ENCODE measurements around the gene C5orf52.
"Not testable (repeated sequence)": the region's sequence is repeated elsewhere in the genome, so short reads cannot be mapped to it uniquely, and the experiment has no call there.

C5orf52 gene

DNA sequence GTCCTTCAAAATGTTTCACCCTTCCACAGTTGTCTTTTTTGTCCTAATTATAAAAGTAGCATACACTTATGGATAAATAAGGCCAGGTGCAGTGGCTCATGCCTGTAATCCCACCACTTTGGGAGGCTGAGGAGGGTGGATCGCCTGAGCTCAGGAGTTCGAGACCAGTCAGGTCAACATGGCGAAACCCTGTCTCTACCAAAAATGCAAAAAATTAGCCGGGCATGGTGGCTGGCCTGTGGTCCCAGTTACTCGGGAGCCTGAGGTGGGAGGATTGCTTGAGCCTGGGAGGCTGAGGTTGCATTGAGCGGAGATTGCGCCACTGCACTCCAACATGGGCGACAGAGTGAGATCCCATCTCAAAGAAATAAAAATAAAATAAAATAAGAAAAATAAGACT is 1.6 kb downstream of the C5orf52 start:
- Histone ChIP-seq H3K27ac (no peak overlapping the region), H3K4me3 (no peak overlapping the region)

DNA sequence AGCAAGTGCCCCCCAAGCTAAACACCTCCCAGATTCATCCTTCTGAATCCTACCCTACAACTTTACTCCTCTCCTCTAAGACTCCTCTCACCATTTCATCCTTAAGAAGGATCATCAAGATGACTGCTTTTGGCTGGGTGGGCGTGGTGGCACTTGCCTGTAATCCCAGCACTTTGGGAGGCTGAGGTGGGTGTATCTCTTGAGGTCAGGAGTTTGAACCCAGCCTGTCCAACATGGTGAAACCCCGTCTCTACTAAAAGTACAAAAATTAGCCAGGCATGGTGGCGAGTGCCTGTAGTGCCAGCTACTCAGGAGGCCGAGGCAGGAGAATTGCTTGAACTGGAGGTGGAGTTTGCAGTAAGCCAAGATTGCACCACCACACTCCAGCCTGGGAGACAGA is 3.0 kb downstream of the C5orf52 start:
- not testable (repeated sequence) for H3K4me3 ChIP-seq, H3K27ac ChIP-seq

DNA sequence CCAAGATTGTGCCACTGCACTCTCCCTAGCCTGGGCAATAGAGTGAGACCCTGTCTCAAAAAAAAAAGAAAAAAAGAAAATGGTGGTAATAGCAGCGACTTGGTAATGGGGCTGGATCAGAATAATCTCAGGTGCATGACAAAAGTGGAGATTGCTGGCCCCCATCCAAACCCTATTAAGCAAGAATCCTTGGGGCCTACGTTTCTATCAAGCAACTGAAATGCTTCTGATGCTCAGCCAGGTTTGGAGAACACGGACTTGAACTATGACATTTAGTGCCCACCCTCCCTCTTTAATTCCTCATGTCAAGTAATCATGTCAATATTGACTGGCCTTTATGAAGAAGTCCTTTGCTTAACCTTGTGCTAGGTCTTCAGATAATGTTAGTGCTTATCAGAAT is 6.6 kb downstream of the C5orf52 start:
- Histone ChIP-seq H3K27ac (no peak overlapping the region), H3K4me3 (no peak overlapping the region)

DNA sequence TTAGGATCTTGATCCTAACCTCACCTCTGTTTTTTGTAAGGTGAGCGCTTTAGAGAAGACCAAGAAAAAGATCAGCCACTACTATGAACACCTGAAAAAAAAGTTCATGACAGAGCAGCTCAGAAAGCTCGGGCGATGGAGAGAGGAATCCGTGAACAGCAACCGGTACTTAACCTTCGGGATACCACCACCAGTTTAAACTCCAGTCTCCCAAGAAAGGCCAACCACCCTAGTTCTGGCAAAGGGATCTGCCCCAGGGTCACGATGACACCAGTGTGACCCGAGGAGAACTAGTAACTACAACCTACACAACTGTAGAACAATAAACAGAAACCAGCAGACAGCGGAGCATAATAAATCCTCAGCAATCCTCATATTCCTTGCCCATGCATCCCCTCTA is 8.5 kb downstream of the C5orf52 start:
- H3K27ac ChIP-seq, result no peak overlapping the region
- no peak overlapping the region for H3K4me3 ChIP-seq

DNA sequence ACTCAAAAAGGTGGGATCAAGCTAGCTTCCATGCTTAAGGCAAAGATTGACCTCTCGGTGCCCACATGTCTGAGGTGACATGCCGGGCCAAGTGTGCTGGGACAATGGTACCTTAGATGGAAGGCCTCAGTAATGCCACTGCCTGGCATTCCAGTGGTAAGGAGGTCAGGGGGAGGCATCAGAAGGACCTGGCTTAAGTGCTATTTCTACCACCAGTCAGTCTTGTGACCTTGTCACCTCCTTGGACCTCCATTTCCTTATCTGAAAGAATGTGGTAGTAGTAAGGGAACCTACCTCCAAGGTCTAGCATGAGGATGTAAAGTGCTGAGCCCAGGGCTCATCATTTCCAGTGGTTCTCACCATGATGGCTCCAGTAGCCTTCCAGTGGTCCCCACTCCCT is 8.9 kb downstream of the C5orf52 start:
- Histone ChIP-seq H3K27ac (no peak overlapping the region), H3K4me3 (no peak overlapping the region)

DNA sequence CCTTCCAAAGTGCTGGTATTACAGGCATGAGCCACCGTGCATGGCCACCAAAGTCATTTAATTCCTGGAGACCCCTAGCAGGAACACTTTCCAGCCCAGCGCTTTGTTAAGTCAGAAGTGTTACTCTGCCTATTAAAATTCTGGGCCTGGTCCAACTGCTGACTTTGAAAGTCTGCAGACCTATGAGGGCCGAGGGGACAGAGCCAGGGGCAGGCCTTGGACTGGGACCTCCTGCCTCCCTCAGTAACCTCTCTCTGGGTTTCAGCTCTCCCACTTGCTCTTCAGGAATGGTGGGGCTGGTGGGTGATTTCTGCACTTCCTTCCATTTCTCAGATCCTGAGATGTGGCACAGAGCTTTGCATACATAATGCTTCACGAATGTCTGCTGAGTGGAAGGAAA is 9.7 kb downstream of the C5orf52 start:
- no peak overlapping the region for H3K27ac ChIP-seq
- no peak overlapping the region for H3K4me3 ChIP-seq

- no peak overlapping the region for H3K27ac ChIP-seq
- H3K4me3 ChIP-seq, result no peak overlapping the region
These were observed 10.9 kb downstream of the C5orf52 start for GRCh38 chr5:157682257-157682656.

DNA sequence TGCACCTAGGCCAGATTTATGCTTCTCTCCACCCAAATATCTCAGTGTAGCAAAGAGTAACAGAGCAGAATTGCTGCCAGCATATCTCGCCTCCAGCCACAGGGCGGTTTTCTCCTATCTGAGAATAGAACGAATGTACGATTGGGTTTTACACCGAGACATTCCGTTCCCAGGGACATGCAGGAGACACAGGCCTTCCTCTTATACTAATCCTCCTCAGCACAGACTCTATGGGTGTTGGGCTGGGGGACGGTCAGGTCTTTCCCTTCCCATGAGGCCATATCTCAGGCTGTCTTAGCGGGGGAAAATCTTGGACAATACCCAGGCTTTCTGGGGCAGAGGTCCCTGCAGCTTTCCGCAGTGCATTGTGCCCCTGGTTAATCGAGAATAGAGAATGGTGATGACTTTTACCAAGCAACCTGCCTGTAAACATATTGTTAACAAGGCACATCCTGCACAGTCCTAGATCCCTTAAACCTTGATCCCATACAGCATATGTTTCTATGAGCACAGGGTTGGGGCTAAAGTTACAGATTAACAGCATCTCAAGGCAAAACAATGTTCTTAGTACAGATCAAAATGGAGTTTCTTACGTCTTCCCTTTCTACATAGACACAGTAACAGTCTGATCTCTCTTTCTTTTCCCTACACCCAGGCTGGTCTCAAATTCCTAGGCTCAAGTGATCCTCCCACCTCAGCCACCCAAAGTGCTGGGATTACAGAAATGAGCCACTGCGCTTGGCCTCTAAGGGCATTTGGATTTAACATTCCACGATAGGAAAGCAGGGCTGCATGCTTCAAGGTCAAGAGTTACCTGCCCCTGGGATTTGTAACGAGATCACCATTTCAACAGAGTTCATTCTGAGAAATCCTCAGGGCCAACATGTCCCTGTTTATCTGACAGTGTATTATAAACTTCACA is 15.2 kb downstream of the C5orf52 start:
- not testable (repeated sequence) for H3K4me3 ChIP-seq, H3K27ac ChIP-seq

DNA sequence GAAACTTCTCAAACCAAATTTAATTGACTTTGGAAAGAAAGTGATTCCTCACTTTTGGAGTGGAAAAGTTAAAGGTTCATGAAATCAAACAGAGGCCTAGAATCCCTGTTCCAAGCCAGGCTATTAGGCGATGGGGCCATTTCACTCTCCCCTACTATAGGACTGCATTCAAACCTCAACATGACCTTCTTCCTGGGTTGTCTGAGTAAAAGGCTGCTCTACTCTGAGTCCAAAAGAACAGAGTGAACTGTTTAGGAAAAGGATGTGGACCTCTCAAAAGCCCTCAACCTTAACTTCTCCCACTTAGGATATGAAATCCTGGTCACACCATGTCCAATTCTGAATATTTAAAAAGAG is 15.8 kb downstream of the C5orf52 start:
- Histone ChIP-seq H3K4me3 (no peak overlapping the region), H3K27ac (no peak overlapping the region)

DNA sequence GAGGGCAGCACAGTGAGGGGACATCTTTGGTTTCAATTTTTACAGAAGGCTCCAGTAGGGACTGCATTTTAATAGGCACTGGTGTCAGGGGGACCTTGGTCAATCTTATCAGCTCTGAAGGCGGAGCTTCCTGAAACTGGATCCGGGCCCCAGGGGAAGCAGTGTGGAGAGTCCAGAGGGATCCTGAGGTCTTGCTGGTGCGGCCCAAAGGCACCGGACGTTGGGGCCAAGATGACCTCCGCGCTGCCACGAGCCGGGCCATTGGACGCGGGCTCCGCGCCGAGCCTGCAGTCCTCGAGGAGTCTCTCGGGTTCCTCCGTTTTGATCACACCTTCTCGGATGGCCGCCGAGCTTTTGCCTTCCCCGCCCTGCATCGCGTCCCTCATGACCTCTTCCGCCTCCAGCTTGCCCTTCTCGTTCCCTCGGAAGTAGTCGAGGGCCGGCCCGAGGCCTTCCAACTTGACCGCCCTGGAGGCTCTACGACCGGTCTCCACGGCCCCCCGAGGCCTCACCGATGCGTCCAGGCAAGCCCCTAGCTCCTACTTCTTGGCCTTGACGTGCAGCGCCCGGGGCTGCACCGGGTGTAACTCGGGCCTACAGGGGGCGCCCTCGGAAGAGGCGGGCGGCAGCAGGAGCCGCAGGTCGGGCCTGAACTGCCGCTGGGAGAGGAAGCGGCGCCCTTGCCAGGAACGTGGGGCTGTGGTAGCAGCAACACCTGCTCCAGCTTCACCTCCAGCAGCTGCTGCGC is 18.8 kb downstream of the C5orf52 start:
- H3K27ac ChIP-seq, result no peak overlapping the region
- H3K4me3 ChIP-seq, result no peak overlapping the region

DNA sequence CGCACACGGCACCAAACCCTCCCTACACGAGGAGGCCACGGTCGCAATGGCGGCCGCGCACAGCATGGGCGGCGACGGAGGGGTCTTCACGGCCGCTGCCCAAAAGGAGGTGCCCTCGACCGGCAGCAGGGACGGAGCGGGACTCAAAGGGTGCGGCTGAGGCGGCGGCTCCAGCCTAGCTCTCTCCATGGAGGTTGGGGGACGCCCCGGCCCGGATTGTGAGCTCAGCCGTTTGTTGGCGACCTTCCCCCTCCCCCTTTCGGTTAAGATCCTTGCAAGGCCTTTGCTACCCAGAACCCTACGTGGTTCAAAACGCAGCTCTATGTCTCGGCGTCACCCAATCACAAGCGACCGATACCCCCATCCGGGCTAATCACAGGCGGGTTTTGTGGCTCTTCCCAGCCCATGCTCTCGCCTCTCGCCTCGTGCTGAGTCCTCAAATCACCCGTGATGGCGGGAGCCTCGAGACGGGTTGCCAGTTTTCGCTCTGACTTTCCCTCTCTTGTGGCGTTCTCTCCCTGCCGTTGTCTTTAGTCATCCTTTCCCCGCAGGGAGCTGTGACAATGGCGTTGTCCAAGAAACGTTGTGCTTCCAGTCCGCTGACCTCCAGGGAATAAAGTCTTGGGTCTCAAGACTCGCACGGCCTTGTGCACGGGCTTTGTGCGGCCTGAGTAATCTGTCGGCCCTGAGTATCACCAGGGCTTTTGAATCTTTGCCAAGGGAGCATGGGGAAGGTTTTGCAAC is 19.5 kb downstream of the C5orf52 start:
- H3K4me3 ChIP-seq, result no peak overlapping the region

DNA sequence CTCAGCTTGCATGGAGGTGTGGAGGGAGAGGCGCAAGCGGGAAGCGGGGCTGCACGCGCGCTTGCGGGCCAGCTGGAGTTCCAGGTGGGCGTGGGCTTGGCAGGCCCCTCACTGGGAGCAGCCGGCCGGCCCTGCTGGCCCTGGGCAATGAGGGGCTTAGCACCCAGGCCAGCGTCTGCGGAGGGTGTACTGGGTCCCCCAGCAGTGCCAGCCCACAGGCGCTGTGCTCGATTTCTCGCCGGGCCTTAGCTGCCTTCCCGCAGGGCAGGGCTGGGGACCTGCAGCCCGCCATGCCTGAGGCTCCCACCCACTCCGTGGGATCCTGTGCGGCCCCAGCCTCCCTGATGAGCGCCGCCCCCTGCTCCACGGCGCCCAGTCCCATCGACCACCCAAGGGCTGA is 22.5 kb downstream of the C5orf52 start:
- H3K4me3 ChIP-seq, H3K27ac ChIP-seq: not testable (repeated sequence)

More for the DNA sequence above, 19.5 kb downstream of the C5orf52 start:
- no peak overlapping the region for H3K27ac ChIP-seq

DNA sequence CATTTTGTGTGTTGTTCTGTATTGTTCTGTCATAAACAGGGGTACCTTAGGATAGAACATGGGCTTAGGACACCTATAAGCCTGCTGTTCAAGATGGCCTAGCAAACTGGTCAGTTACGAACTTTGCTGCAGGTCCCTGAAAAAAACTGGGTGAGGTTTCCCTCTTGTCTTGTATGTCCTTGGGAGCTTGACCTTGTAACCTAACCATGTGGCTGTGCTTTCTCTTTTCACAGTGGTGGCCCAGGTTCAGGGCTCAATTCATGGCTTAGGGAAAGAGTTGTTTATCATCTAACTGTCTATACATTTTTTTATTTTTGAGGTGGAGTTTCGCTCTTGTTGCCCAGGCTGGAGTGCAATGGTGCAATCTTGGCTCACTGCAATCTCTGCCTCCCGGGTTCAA is 24.8 kb downstream of the C5orf52 start:
- not testable (repeated sequence) for H3K27ac ChIP-seq, H3K4me3 ChIP-seq

DNA sequence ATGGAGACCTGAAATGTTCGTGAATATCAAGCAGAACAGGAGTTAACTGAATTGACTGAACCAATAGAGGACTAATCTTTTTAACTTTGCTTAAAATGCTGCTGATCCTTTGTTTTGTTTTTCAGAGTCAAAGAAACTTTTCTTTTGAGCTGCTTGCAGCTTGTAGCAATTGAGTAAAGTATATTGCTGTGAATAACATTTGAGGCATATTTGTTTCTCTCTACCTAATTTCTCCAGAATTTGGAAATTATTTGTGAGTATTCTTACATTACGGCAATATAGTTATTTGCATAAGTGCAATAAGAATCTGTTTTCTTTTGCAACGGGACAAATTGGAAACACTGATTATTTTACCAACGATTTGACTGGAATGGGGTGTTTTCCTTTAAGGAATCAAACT is 27.3 kb downstream of the C5orf52 start:
- H3K27ac ChIP-seq, result not testable (repeated sequence)

DNA sequence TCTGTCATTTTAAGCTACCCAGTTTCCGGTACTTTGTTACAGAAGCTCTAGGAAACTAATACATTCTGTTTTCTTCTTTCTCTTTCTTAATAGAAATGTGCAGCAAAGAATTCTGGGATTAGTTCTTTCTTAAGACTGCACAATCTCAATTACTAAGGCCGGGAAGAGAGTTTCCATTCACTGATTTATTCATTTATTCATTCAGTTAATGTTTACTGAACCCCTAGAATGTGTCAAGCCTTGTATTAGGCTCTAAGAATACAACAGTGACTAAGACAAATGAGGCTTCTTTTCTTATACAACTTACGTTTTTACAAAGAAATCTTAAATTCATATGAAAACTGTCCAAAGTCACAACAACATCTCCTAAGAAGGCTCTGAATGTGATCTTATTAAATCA is 32.4 kb downstream of the C5orf52 start:
- H3K4me3 ChIP-seq, result no peak overlapping the region
- H3K27ac ChIP-seq, result no peak overlapping the region

More for the DNA sequence above, 27.3 kb downstream of the C5orf52 start:
- not testable (repeated sequence) for H3K4me3 ChIP-seq

- H3K27ac ChIP-seq, result no peak overlapping the region
These were observed 37.5 kb downstream of the C5orf52 start for GRCh38 chr5:157708866-157709265.

DNA sequence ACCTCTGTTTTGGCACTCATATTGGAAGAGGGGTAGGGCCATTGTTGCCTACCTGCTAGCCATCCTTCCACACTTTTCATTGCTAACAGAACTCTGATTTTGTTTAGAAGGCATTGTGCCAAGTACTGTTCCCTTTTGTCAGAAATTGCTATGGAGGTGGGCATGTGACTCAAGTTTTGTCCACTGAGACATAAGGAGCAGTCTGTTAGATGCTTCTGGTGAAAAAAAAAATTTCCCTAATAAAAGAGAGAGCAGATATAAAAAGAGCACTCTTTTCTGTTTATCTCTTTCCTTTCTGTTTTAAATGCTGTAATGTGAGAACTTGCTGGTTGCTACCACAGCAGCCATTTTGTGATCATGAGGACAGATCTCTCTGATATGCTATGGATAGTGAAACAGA is 38.0 kb downstream of the C5orf52 start:
- H3K27ac ChIP-seq, result no peak overlapping the region

More at GRCh38 chr5:157708866-157709265, 37.5 kb downstream of the C5orf52 start:
- H3K4me3 ChIP-seq, result no peak overlapping the region

DNA sequence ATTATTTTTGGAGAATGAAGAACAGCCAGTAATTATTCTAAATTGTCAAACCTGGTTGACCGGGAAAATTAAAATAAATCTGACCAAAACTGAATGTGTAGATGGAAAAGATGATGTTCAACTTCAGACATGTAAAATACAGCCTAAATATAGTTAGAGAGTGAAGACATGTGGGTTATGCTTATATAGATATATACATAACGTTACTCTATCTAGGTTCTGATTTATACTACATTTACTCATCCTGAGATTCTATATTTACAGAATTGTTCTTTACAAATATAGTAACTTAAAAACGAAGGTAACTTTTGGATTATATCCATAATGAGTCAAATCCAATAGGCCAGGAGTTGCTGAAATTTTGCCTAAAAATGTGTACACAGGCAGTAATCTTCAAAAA is 39.1 kb downstream of the C5orf52 start:
- no peak overlapping the region for H3K27ac ChIP-seq
- no peak overlapping the region for H3K4me3 ChIP-seq

More for the DNA sequence above, 38.0 kb downstream of the C5orf52 start:
- no peak overlapping the region for H3K4me3 ChIP-seq

GRCh38 chr5:157710882-157711281 is 39.5 kb downstream of the C5orf52 start:
- no peak overlapping the region for H3K4me3 ChIP-seq
- no peak overlapping the region for H3K27ac ChIP-seq

GRCh38 chr5:157713830-157714595 is 42.7 kb downstream of the C5orf52 start:
- no peak overlapping the region for H3K4me3 ChIP-seq
- H3K27ac ChIP-seq, result no peak overlapping the region

Data from skin epidermis (tissue), 12 donors.